GM19468 (cell line): ENCODE measurements around the gene DTWD2.
A peak's percentile ranks its signal among the peaks of the same experiment; 100 is the strongest.

ENCODE experiments used
- ATAC-seq: cut with Tn5 transposase; IDR thresholded peaks from one replicate; pipeline ENCODE4 v1.9.1; 2021; ENCODE audit warnings: mild to moderate bottlenecking, moderate library complexity, moderate number of reproducible peaks; ENCODE audit not compliant: unreplicated experiment; ENCODE audit errors: extremely low read depth

Gene DTWD2

GRCh38 chr5:118987988-118988865 lies at the start of gene DTWD2:
Gene DTWD2 (minus strand): TSS chr5:118988547. CDS start chr5:118988511, 36 bp downstream.
- ATAC-seq, result peak; percentile 98

- ATAC-seq, result no peak
Measured at GRCh38 chr5:119037496-119038215, 49.3 kb upstream of the DTWD2 start.

- ATAC-seq, result no peak
Measured at GRCh38 chr5:119036101-119036762, 47.9 kb upstream of the DTWD2 start.

GRCh38 chr5:119033135-119033534 lies 44.8 kb upstream of the DTWD2 start:
- ATAC-seq, result no peak

GRCh38 chr5:119032656-119033055 lies 44.3 kb upstream of the DTWD2 start:
- ATAC-seq, result no peak

GRCh38 chr5:119031905-119032304 lies 43.6 kb upstream of the DTWD2 start:
- peak; percentile 54 for ATAC-seq

GRCh38 chr5:119031011-119031886 lies 42.9 kb upstream of the DTWD2 start:
- peak; percentile 76 for ATAC-seq

- ATAC-seq, result no peak
Measured at GRCh38 chr5:119028575-119028974, 40.2 kb upstream of the DTWD2 start.

GRCh38 chr5:119022773-119023172 lies 34.4 kb upstream of the DTWD2 start:
- ATAC-seq, result no peak

GRCh38 chr5:119022017-119022745 lies 33.8 kb upstream of the DTWD2 start:
- ATAC-seq, result no peak

GRCh38 chr5:119021149-119021732 lies 32.9 kb upstream of the DTWD2 start:
- ATAC-seq, result no peak

GRCh38 chr5:119019949-119020348 lies 31.6 kb upstream of the DTWD2 start:
- no peak for ATAC-seq

- ATAC-seq, result no peak
Measured at GRCh38 chr5:119019501-119019900, 31.2 kb upstream of the DTWD2 start.

GRCh38 chr5:119017994-119018393 lies 29.6 kb upstream of the DTWD2 start:
- ATAC-seq, result no peak

- ATAC-seq, result peak; percentile 76
Measured at GRCh38 chr5:119016125-119016774, 27.9 kb upstream of the DTWD2 start.

- ATAC-seq, result no peak
Measured at GRCh38 chr5:119011186-119011585, 22.8 kb upstream of the DTWD2 start.

GRCh38 chr5:119010206-119010605 lies 21.9 kb upstream of the DTWD2 start:
- no peak for ATAC-seq

GRCh38 chr5:119009131-119009530 lies 20.8 kb upstream of the DTWD2 start:
- ATAC-seq, result no peak
